DOHH2 (cell line): ENCODE results near the gene KIFC1.

Source experiments
- EZH2phosphoT487 ChIP-seq: fragments of 200-600 bp; sonication (generic); IDR thresholded peaks from 2 replicates; pipeline ENCODE4 v1.6.1; 2017; ENCODE audit warnings: borderline replicate concordance, mild to moderate bottlenecking, antibody characterized with exemption, low read length, moderate library complexity, mixed read lengths
- TF ChIP-seq, protein P1 (sequence below): fragments of 200-600 bp; sonication (generic); IDR thresholded peaks from one replicate; pipeline ENCODE4 v1.5.1; 2014; ENCODE audit warnings: antibody characterized with exemption, mild to moderate bottlenecking, low read depth, low read length; ENCODE audit not compliant: poor library complexity, severe bottlenecking

DNA sequence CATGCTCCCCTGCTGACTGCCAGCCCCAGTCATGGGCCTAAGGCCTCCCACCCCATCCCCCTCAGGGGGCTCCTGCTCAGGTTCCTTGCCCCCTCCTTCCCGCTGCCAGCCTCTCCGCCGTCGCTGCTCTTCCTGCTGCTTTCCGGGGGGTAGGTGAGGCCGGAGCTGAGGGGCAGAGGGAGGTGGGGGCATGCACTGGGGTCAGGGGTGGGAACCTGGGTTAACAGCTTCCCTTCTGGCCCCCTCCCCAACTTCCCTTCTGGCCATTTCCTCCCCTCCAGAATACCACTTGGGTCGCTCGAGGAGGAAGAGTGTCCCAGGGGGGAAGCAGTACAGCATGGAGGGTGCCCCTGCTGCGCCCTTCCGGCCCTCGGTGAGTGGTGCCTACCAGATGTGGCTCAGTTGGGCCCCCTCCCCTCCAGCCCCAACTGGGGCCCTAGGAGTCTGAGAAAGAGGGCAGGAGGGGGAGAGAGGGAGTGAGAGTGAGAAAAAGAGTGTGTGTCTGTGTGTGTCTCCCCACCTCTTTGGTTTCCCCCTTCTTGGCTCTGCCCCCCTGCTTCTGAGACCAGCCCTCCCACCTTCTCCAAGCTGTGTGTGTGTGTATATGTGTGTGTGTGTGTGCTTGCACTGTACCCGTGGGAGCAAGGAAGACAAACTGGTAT lies 40.4 kb downstream of the KIFC1 start:
- TF ChIP-seq, protein P1, sequence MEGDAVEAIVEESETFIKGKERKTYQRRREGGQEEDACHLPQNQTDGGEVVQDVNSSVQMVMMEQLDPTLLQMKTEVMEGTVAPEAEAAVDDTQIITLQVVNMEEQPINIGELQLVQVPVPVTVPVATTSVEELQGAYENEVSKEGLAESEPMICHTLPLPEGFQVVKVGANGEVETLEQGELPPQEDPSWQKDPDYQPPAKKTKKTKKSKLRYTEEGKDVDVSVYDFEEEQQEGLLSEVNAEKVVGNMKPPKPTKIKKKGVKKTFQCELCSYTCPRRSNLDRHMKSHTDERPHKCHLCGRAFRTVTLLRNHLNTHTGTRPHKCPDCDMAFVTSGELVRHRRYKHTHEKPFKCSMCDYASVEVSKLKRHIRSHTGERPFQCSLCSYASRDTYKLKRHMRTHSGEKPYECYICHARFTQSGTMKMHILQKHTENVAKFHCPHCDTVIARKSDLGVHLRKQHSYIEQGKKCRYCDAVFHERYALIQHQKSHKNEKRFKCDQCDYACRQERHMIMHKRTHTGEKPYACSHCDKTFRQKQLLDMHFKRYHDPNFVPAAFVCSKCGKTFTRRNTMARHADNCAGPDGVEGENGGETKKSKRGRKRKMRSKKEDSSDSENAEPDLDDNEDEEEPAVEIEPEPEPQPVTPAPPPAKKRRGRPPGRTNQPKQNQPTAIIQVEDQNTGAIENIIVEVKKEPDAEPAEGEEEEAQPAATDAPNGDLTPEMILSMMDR: no peak
- no peak for TF ChIP-seq EZH2phosphoT487
